KMS-11 (cell line): ENCODE results near the gene LUC7L3.

Experiments used
- H2AFZ ChIP-seq: fragments of 200-600 bp; sonication (generic); 2 replicates; pipeline ENCODE4 v1.6.1; 2016; ENCODE audit warnings: antibody characterized with exemption, mixed run types, low read depth
- H3K27ac ChIP-seq: fragments of 200-600 bp; sonication (generic); 2 replicates; pipeline ENCODE4 v1.6.1; 2016; ENCODE audit warnings: mild to moderate bottlenecking, mixed run types
- H3K27me3 ChIP-seq: fragments of 200-600 bp; sonication (generic); 2 replicates; pipeline ENCODE4 v1.6.1; 2017; ENCODE audit warnings: mild to moderate bottlenecking, low read depth, mixed run types, moderate library complexity; ENCODE audit not compliant: insufficient read depth
- H3K36me3 ChIP-seq: fragments of 200-600 bp; sonication (generic); 2 replicates; pipeline ENCODE4 v1.6.1; 2017; ENCODE audit warnings: mild to moderate bottlenecking, mixed run types; ENCODE audit not compliant: insufficient read depth
- H3K4me1 ChIP-seq: fragments of 200-600 bp; sonication (generic); 2 replicates; pipeline ENCODE4 v1.6.1; 2016; ENCODE audit warnings: mild to moderate bottlenecking, low read depth, mixed run types; ENCODE audit not compliant: poor library complexity, severe bottlenecking
- H3K4me2 ChIP-seq: fragments of 200-600 bp; sonication (generic); 2 replicates; pipeline ENCODE4 v1.7.0; 2016; ENCODE audit warnings: mild to moderate bottlenecking, mixed run types
- H3K4me3 ChIP-seq: fragments of 200-600 bp; sonication (generic); IDR thresholded peaks from 2 replicates; pipeline ENCODE4 v1.6.1; 2017; ENCODE audit warnings: low read depth, low read length, mixed read lengths; ENCODE audit not compliant: insufficient read depth
- H3K79me2 ChIP-seq: fragments of 200-600 bp; sonication (generic); 2 replicates; pipeline ENCODE4 v1.6.1; 2016; ENCODE audit warnings: low read depth, mixed run types; ENCODE audit not compliant: insufficient read depth
- H3K9ac ChIP-seq: fragments of 200-600 bp; sonication (generic); 2 replicates; pipeline ENCODE4 v1.6.1; 2016; ENCODE audit warnings: mild to moderate bottlenecking, mixed run types
- H4K20me1 ChIP-seq: fragments of 200-600 bp; sonication (generic); 2 replicates; pipeline ENCODE4 v1.6.1; 2016; ENCODE audit warnings: mild to moderate bottlenecking, mixed run types; ENCODE audit not compliant: insufficient read depth
- CTCF ChIP-seq: fragments of 200-600 bp; sonication (generic); conservative IDR thresholded peaks from 2 replicates; pipeline ENCODE4 v1.6.1; 2017; ENCODE audit warnings: low read depth, mild to moderate bottlenecking, antibody characterized with exemption, low read length, moderate library complexity, mixed read lengths

Gene LUC7L3

GRCh38 chr17:50719144-50719923, at the start of gene LUC7L3:
Gene LUC7L3 (plus strand): TSS chr17:50719603. CDS start chr17:50719733, 130 bp downstream.
- H3K27me3 ChIP-seq = no peaks in the 10 kb centered on the region
- H3K4me3 ChIP-seq = peak within 1 kb of the TSS; percentile 79
- peaks cover 28% of the 10 kb centered on the region for H3K4me1 ChIP-seq
- peak within 1 kb of the TSS; percentile 76 for H2AFZ ChIP-seq
- H3K79me2 ChIP-seq = peaks cover 50% of the 10 kb centered on the region
- peak within 1 kb of the TSS; percentile 93 for H3K27ac ChIP-seq
- peak within 1 kb of the TSS; percentile 97 for H3K4me2 ChIP-seq
- H3K9ac ChIP-seq = peak within 1 kb of the TSS; percentile 97
- H4K20me1 ChIP-seq = peaks cover 39% of the 10 kb centered on the region
- TF ChIP-seq CTCF = no peak
- H3K36me3 ChIP-seq = no peaks in the 10 kb centered on the region

- Histone ChIP-seq H3K27me3 (no peaks in the 10 kb centered on the region), H3K4me3 (no peak overlapping the region), H2AFZ (no peak overlapping the region), H3K36me3 (no peaks in the 10 kb centered on the region), H3K79me2 (no peaks in the 10 kb centered on the region), H3K9ac (no peak overlapping the region), H3K4me1 (no peaks in the 10 kb centered on the region), H3K27ac (no peak overlapping the region), H4K20me1 (no peaks in the 10 kb centered on the region), H3K4me2 (no peak overlapping the region)
- no peak for TF ChIP-seq CTCF
These were observed 47.3 kb upstream of the LUC7L3 start for GRCh38 chr17:50672071-50672470.

- no peaks in the 10 kb centered on the region for H3K36me3 ChIP-seq
- H3K4me2 ChIP-seq = no peak overlapping the region
- no peak overlapping the region for H3K4me3 ChIP-seq
- no peaks in the 10 kb centered on the region for H3K27me3 ChIP-seq
- H3K79me2 ChIP-seq = no peaks in the 10 kb centered on the region
- H3K27ac ChIP-seq = no peak overlapping the region
- TF ChIP-seq CTCF = no peak
- no peaks in the 10 kb centered on the region for H3K4me1 ChIP-seq
- no peaks in the 10 kb centered on the region for H4K20me1 ChIP-seq
- H2AFZ ChIP-seq = no peak overlapping the region
- H3K9ac ChIP-seq = no peak overlapping the region
These were observed 46.4 kb upstream of the LUC7L3 start for GRCh38 chr17:50672831-50673551.

- Histone ChIP-seq H3K27me3 (peaks cover 3% of the 10 kb centered on the region; the same call in 1 of the 2 replicates), H3K4me2 (no peak overlapping the region), H3K4me3 (no peak overlapping the region)
These were observed 44.2 kb upstream of the LUC7L3 start for GRCh38 chr17:50675190-50675589.

More at GRCh38 chr17:50675190-50675589, 44.2 kb upstream of the LUC7L3 start:
- Histone ChIP-seq H3K36me3 (no peaks in the 10 kb centered on the region), H4K20me1 (no peaks in the 10 kb centered on the region), H3K27ac (no peak overlapping the region), H3K9ac (no peak overlapping the region), H2AFZ (no peak overlapping the region), H3K79me2 (no peaks in the 10 kb centered on the region), H3K4me1 (no peaks in the 10 kb centered on the region)
- no peak for TF ChIP-seq CTCF
